GM06990 (cell line): ENCODE measurements around the gene KLK15.

Experiments
- DNase-seq: peaks from one replicate; pipeline ENCODE4 v3.0.0-alpha.2; 2011; ENCODE audit not compliant: insufficient read length; ENCODE audit errors: extremely low read depth
- H3K27me3 ChIP-seq: replicated peaks from 2 replicates; pipeline ENCODE4 v1.6.0; 2011; ENCODE audit warnings: low read length; ENCODE audit not compliant: control insufficient read depth, insufficient read depth
- H3K36me3 ChIP-seq: 2 replicates; pipeline ENCODE4 v1.5.1; 2011; ENCODE audit warnings: low read length; ENCODE audit not compliant: control insufficient read depth, insufficient read depth
- H3K4me3 ChIP-seq: replicated peaks from 2 replicates; pipeline ENCODE4 v1.5.1; 2011; ENCODE audit warnings: low read depth, mild to moderate bottlenecking, control low read depth, low read length
- CTCF ChIP-seq: IDR thresholded peaks from 2 replicates; pipeline ENCODE4 v1.5.1; 2011; ENCODE audit warnings: low read length, control low read depth, mild to moderate bottlenecking, inconsistent platforms; ENCODE audit not compliant: insufficient read depth, poor library complexity, severe bottlenecking

Gene KLK15

GRCh38 chr19:50823389-50824042 lies 9.9 kb downstream of the KLK15 start, which contains the start of gene KLK1:
Gene KLK1 (minus strand): TSS chr19:50823787. CDS start chr19:50823748, 39 bp downstream.
- no peak for TF ChIP-seq CTCF
- H3K4me3 ChIP-seq, result no peak within 1 kb of the TSS
- H3K36me3 ChIP-seq, result no peaks in the 10 kb centered on the region
- no peak for DNase-seq
- no peaks in the 10 kb centered on the region for H3K27me3 ChIP-seq

GRCh38 chr19:50822661-50823208 lies 10.6 kb downstream of the KLK15 start:
- Histone ChIP-seq H3K36me3 (no peaks in the 10 kb centered on the region), H3K27me3 (no peaks in the 10 kb centered on the region), H3K4me3 (no peak overlapping the region)
- no peak for DNase-seq
- no peak for TF ChIP-seq CTCF

- Histone ChIP-seq H3K4me3 (no peak overlapping the region), H3K27me3 (no peaks in the 10 kb centered on the region), H3K36me3 (no peaks in the 10 kb centered on the region)
- no peak for DNase-seq
- TF ChIP-seq CTCF, result no peak
Observed at GRCh38 chr19:50821622-50822021, 11.8 kb downstream of the KLK15 start.

- no peak for DNase-seq
- Histone ChIP-seq H3K27me3 (no peaks in the 10 kb centered on the region), H3K4me3 (0 out of 2 replicates have a peak overlapping the region, but pooled peaks have one; percentile 3), H3K36me3 (no peaks in the 10 kb centered on the region)
- TF ChIP-seq CTCF, result no peak
Observed at GRCh38 chr19:50821248-50821612, 12.1 kb downstream of the KLK15 start.

- no peak for TF ChIP-seq CTCF
- Histone ChIP-seq H3K27me3 (no peaks in the 10 kb centered on the region), H3K36me3 (no peaks in the 10 kb centered on the region), H3K4me3 (peak overlapping the region; percentile 94)
- peak; percentile 62 for DNase-seq
Observed at GRCh38 chr19:50820549-50821247, 12.7 kb downstream of the KLK15 start.
